Neuronal stem cell (in vitro differentiated cells): ENCODE measurements around the gene FBXO7.

Source experiments
- DNase-seq: peaks from one replicate; pipeline ENCODE4 v3.0.0-alpha.2; 2013; ENCODE audit warnings: low spot score
- H2AFZ ChIP-seq: one replicate; pipeline ENCODE4 v1.6.1; 2013; ENCODE audit warnings: mild to moderate bottlenecking, low read length, inconsistent platforms
- H2AK5ac ChIP-seq: 2 replicates; pipeline ENCODE4 v1.6.1; 2013; ENCODE audit warnings: low read depth, mild to moderate bottlenecking, inconsistent platforms, low read length, moderate library complexity, mixed read lengths
- H2BK120ac ChIP-seq: 2 replicates; pipeline ENCODE4 v1.6.1; 2013; ENCODE audit warnings: low read depth, mild to moderate bottlenecking, inconsistent platforms, low read length, moderate library complexity, mixed read lengths
- H2BK12ac ChIP-seq: one replicate; pipeline ENCODE4 v1.6.1; 2013; ENCODE audit warnings: low read length, inconsistent platforms
- H2BK15ac ChIP-seq: 2 replicates; pipeline ENCODE4 v1.6.1; 2013; ENCODE audit warnings: mild to moderate bottlenecking, low read length, inconsistent platforms, mixed read lengths
- H2BK5ac ChIP-seq: one replicate; pipeline ENCODE4 v1.6.1; 2013; ENCODE audit warnings: inconsistent platforms, mild to moderate bottlenecking, low read length, moderate library complexity
- H3K14ac ChIP-seq: one replicate; pipeline ENCODE4 v1.6.1; 2013; ENCODE audit warnings: low read length, inconsistent platforms
- H3K18ac ChIP-seq: 2 replicates; pipeline ENCODE4 v1.6.1; 2013; ENCODE audit warnings: low read length, inconsistent platforms
- H3K23ac ChIP-seq: 2 replicates; pipeline ENCODE4 v1.6.1; 2013; ENCODE audit warnings: low read depth, mild to moderate bottlenecking, mixed read lengths, low read length, inconsistent platforms; ENCODE audit not compliant: poor library complexity
- H3K27ac ChIP-seq: replicated peaks from 3 replicates; pipeline ENCODE4 v1.5.1; 2013; ENCODE audit warnings: low read length, inconsistent platforms
- H3K27me3 ChIP-seq, 3 experiments: 2 replicates each; pipeline ENCODE4 v1.6.1; 2013; ENCODE audit warnings: low read length in 3 of 3, mild to moderate bottlenecking in 2 of 3, inconsistent platforms in 1 of 3, low read depth in 1 of 3, mixed read lengths in 1 of 3, moderate library complexity in 1 of 3; ENCODE audit not compliant: control insufficient read depth in 3 of 3, insufficient read depth in 3 of 3
- H3K36me3 ChIP-seq, 2 donors: replicated peaks in 1 of 2; 2 replicates each; pipeline ENCODE4 v1.6.1; 2013; ENCODE audit warnings: low read length in 2 of 2; ENCODE audit not compliant: control insufficient read depth in 2 of 2, insufficient read depth in 2 of 2
- H3K4ac ChIP-seq: 2 replicates; pipeline ENCODE4 v1.6.1; 2013; ENCODE audit warnings: inconsistent platforms, mild to moderate bottlenecking, low read length, moderate library complexity
- H3K4me1 ChIP-seq, 2 donors: 1 replicate in 1 of 2; 2 replicates in 1 of 2; pipeline ENCODE4 v1.6.1; 2013; ENCODE audit warnings: low read length in 2 of 2, low read depth in 1 of 2; ENCODE audit not compliant: control insufficient read depth in 2 of 2, insufficient read depth in 1 of 2
- H3K4me2 ChIP-seq: one replicate; pipeline ENCODE4 v1.6.1; 2013; ENCODE audit warnings: mild to moderate bottlenecking, low read length, inconsistent platforms; ENCODE audit not compliant: insufficient read depth, poor library complexity, severe bottlenecking
- H3K4me3 ChIP-seq, 2 donors: 2 replicates each; pipeline ENCODE4 v1.5.1; 2013; ENCODE audit warnings: low read length in 2 of 2, mild to moderate bottlenecking in 2 of 2, inconsistent platforms in 1 of 2, moderate library complexity in 1 of 2
- H3K79me1 ChIP-seq: one replicate; pipeline ENCODE4 v1.6.1; 2013; ENCODE audit warnings: low read depth, mild to moderate bottlenecking, inconsistent platforms, low read length, moderate library complexity
- H3K9ac ChIP-seq: one replicate; pipeline ENCODE4 v1.6.1; 2013; ENCODE audit warnings: mild to moderate bottlenecking, low read depth, low read length, inconsistent platforms; ENCODE audit not compliant: poor library complexity
- H3K9me3 ChIP-seq, 2 donors: replicated peaks in 1 of 2; 2 replicates each; pipeline versions ENCODE3 to v1.6.1; 2013; ENCODE audit warnings: low read length in 2 of 2, mild to moderate bottlenecking in 2 of 2, inconsistent platforms in 1 of 2, low read depth in 1 of 2, mixed read lengths in 1 of 2, moderate library complexity in 1 of 2; ENCODE audit not compliant: control insufficient read depth in 2 of 2, insufficient read depth in 1 of 2
- H4K8ac ChIP-seq: one replicate; pipeline ENCODE4 v1.6.1; 2013; ENCODE audit warnings: low read depth, mild to moderate bottlenecking, inconsistent platforms, low read length, moderate library complexity
- H4K91ac ChIP-seq: one replicate; pipeline ENCODE4 v1.6.1; 2013; ENCODE audit warnings: low read length, low read depth, mild to moderate bottlenecking, inconsistent platforms; ENCODE audit not compliant: poor library complexity
- WGBS, 2 donors: extraction: QIAGEN DNeasy Blood & Tissue Kit; methylation state at CpG; one replicate each; pipeline ENCODE4 v1.1.7; 2013; ENCODE audit warnings: missing lambda C conversion rate in 2 of 2, mixed read lengths in 1 of 2; ENCODE audit not compliant: insufficient read length in 2 of 2, insufficient replicate concordance in 1 of 2; ENCODE audit errors: extremely low coverage in 2 of 2; 5-methylcytosine and 5-hydroxymethylcytosine counted together

Gene FBXO7

GRCh38 chr22:32548039-32548438 lies 73.4 kb downstream of the FBXO7 start:
- no peak overlapping the region for H3K18ac ChIP-seq
- no CpG with 5 or more reads among the region's 7 CpGs for WGBS, 2 donors
- DNase-seq, result no peak
- no peak overlapping the region for H3K4me2 ChIP-seq
- H4K8ac ChIP-seq, result no peak overlapping the region
- no peak overlapping the region for H2BK5ac ChIP-seq
- H3K9ac ChIP-seq, result no peak overlapping the region
- H4K91ac ChIP-seq, result no peak overlapping the region
- no peak overlapping the region for H3K27ac ChIP-seq
- peaks cover 0 to 1% (median 0%) of the 10 kb centered on the region in 3 experiments for H3K27me3 ChIP-seq
- H3K36me3 ChIP-seq, result no peaks in the 10 kb centered on the region
- no peak overlapping the region for H2AFZ ChIP-seq
- no peaks in the 10 kb centered on the region for H3K4me1 ChIP-seq
- no peak overlapping the region for H2BK15ac ChIP-seq
- peaks cover 0 to 1% of the 10 kb centered on the region in 2 donors for H3K9me3 ChIP-seq
- no peak overlapping the region for H2BK120ac ChIP-seq
- H3K4me3 ChIP-seq, result no peak overlapping the region
- H2BK12ac ChIP-seq, result no peak overlapping the region
- H3K14ac ChIP-seq, result no peak overlapping the region
- H2AK5ac ChIP-seq, result no peak overlapping the region
- no peak overlapping the region for H3K23ac ChIP-seq
- no peaks in the 10 kb centered on the region for H3K79me1 ChIP-seq
- H3K4ac ChIP-seq, result no peak overlapping the region
